ENCODE measurements around the gene CEP164. TPM values are rescaled to one million over a fixed set of nuclear protein-coding genes. Genes with fewer than 3 reads are reported as not detected.

CEP164 gene
- total RNA-seq, 1 experiment from 2014 or later, result 25.4 TPM

DNA sequence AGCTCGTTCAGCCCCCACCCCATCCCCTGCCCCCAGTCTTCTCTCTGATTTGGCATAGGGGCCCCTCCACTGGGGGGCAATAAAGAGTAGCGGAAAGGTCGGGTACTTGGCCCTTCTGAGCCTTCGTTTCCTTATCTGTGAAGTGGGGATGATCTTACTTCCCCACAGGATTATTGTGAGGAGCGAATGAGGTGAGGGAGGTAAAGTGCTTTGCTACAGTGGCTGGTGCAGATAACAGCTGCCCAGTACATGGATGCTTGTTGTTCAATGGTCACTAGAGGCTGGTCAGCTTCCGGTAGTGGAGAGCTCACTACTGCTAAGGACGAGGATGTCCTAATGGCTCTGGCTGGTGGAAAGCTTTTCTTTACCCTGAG, 101.2 kb downstream of the CEP164 start:
- DNase-seq, result no peak
- CTCF ChIA-PET, result no interaction called here
- TF ChIP-seq, protein P1, sequence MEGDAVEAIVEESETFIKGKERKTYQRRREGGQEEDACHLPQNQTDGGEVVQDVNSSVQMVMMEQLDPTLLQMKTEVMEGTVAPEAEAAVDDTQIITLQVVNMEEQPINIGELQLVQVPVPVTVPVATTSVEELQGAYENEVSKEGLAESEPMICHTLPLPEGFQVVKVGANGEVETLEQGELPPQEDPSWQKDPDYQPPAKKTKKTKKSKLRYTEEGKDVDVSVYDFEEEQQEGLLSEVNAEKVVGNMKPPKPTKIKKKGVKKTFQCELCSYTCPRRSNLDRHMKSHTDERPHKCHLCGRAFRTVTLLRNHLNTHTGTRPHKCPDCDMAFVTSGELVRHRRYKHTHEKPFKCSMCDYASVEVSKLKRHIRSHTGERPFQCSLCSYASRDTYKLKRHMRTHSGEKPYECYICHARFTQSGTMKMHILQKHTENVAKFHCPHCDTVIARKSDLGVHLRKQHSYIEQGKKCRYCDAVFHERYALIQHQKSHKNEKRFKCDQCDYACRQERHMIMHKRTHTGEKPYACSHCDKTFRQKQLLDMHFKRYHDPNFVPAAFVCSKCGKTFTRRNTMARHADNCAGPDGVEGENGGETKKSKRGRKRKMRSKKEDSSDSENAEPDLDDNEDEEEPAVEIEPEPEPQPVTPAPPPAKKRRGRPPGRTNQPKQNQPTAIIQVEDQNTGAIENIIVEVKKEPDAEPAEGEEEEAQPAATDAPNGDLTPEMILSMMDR (IDR thresholded peaks at IDR 0.05; ENCODE audit: unreplicated experiment), result no peak
- Mint-ChIP-seq H3K4me1 (ENCODE audit: low read depth, unreplicated experiment) (no peaks in the 10 kb centered on the region), H3K27me3 (ENCODE audit: unreplicated experiment) (peaks cover 52% of the 10 kb centered on the region), H3K9me3 (ENCODE audit: low read depth, unreplicated experiment) (no peaks in the 10 kb centered on the region), H3K27ac (ENCODE audit: unreplicated experiment) (no peak overlapping the region), H3K4me3 (ENCODE audit: low read depth, unreplicated experiment) (no peak overlapping the region), H3K36me3 (ENCODE audit: insufficient read depth, unreplicated experiment) (no peaks in the 10 kb centered on the region)
- BruUV-seq (replicated peaks), result no TSS peak
- intact Hi-C loops (cut with micrococcal nuclease; ENCODE audit: unreplicated experiment), result loop anchor here (5.0 kb wide), 1 partner anchor 388 kb away; no protein-coding TSS in a partner anchor

DNA sequence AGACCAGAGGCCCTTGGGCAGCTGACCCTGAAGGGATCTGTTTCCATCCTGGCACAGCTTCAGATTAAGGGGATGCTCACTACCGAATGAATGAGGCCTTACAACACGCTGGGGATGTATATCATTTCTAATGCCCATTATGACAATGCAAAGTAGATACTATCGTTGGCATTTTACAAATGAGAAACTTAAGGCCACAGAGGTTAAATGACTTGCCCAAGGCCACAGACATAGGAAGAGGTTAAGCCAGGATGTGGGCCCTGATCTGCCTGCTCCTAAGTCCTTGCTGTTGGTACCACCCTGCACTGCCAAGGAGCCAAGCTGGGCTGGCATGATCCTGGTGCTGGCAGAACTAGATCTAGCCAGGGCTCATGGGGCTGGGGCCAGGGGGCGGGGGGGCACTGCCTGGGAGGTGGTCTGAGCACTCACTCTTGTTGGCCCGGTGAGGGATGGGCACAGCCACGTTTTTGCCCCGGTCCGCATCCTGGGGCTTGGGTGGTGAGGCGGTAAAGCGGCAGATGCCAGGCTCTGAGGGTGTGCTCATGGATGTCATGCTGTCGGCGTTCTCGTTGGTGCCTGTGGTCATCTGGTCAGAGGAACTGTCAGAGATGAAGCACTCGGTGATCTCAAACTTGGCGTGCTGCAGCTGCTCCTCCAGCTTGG, 102.8 kb downstream of the CEP164 start:
- TF ChIP-seq, protein P1 (IDR thresholded peaks at IDR 0.05; ENCODE audit: unreplicated experiment), result no peak
- Mint-ChIP-seq H3K27me3 (ENCODE audit: unreplicated experiment) (peaks cover 37% of the 10 kb centered on the region), H3K4me1 (ENCODE audit: low read depth, unreplicated experiment) (no peaks in the 10 kb centered on the region), H3K4me3 (ENCODE audit: low read depth, unreplicated experiment) (no peak overlapping the region), H3K27ac (ENCODE audit: unreplicated experiment) (no peak overlapping the region), H3K36me3 (ENCODE audit: insufficient read depth, unreplicated experiment) (no peaks in the 10 kb centered on the region), H3K9me3 (ENCODE audit: low read depth, unreplicated experiment) (no peaks in the 10 kb centered on the region)
- BruUV-seq (replicated peaks), result no TSS peak
- no peak for DNase-seq
- CTCF ChIA-PET, result no interaction called here
- intact Hi-C loops (cut with micrococcal nuclease; ENCODE audit: unreplicated experiment), result no loop called here

- Mint-ChIP-seq H3K4me1 (ENCODE audit: low read depth, unreplicated experiment) (no peaks in the 10 kb centered on the region), H3K9me3 (ENCODE audit: low read depth, unreplicated experiment) (no peaks in the 10 kb centered on the region), H3K4me3 (ENCODE audit: low read depth, unreplicated experiment) (no peak overlapping the region), H3K27ac (ENCODE audit: unreplicated experiment) (no peak overlapping the region), H3K27me3 (ENCODE audit: unreplicated experiment) (peaks cover 32% of the 10 kb centered on the region), H3K36me3 (ENCODE audit: insufficient read depth, unreplicated experiment) (no peaks in the 10 kb centered on the region)
- TF ChIP-seq, protein P1 (IDR thresholded peaks at IDR 0.05; ENCODE audit: unreplicated experiment), result no peak
- intact Hi-C loops (cut with micrococcal nuclease; ENCODE audit: unreplicated experiment), result no loop called here
- DNase-seq, result no peak
- BruUV-seq (replicated peaks), result no TSS peak
- CTCF ChIA-PET, result no interaction called here
Measured at GRCh38 chr11:117431436-117431835, 103.8 kb downstream of the CEP164 start.

- no peaks in the 10 kb centered on the region for H3K9me3 Mint-ChIP-seq (ENCODE audit: low read depth, unreplicated experiment)
- DNase-seq, result no peak
- peaks cover 17% of the 10 kb centered on the region for H3K27me3 Mint-ChIP-seq (ENCODE audit: unreplicated experiment)
- no peaks in the 10 kb centered on the region for H3K36me3 Mint-ChIP-seq (ENCODE audit: insufficient read depth, unreplicated experiment)
- intact Hi-C loops (cut with micrococcal nuclease; ENCODE audit: unreplicated experiment), result no loop called here
- CTCF ChIA-PET, result no interaction called here
- H3K4me1 Mint-ChIP-seq (ENCODE audit: low read depth, unreplicated experiment), result no peaks in the 10 kb centered on the region
- BruUV-seq (replicated peaks), result no TSS peak
- H3K27ac Mint-ChIP-seq (ENCODE audit: unreplicated experiment), result no peak overlapping the region
- no peak overlapping the region for H3K4me3 Mint-ChIP-seq (ENCODE audit: low read depth, unreplicated experiment)
- TF ChIP-seq, protein P1 (IDR thresholded peaks at IDR 0.05; ENCODE audit: unreplicated experiment), result no peak
Measured at GRCh38 chr11:117433717-117434116, 106.1 kb downstream of the CEP164 start.
